ENCODE data around the gene FLVCR1.
A peak's percentile ranks its signal among the peaks of the same experiment; 100 is the strongest.

Gene FLVCR1

DNA sequence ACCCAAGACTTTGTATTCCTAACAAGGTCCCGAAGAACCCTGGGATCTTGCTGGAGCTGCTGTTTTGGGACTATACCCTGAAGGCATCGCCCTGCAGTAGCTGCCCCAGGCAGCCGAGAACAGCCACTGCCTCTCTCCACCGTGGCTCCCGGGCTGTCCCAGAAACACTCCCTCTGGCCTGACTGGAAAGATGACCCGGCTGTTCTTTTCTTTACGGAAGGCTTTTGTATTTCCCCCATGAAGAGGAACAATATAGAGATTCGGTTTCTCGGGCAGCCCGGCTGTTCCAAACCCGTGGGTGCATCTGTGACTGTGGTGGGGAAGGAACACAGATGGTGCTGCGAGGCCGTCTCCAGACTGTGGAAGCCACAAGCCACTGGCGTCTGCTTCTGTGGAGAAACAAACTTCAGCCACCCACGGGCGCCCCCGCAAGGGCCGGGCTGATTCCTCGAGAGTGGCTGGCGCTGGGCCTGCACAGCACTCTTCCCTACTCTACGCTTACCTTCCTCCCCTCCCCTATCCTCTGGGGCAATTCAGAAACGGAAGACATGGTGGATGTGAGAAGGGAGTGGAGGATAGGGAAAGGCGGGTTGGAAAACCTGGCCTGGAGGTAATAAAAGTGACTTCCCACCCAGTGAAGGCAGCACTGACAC, 58.5 kb downstream of the FLVCR1 start:
- DNase-seq = peak; percentile 39

DNA sequence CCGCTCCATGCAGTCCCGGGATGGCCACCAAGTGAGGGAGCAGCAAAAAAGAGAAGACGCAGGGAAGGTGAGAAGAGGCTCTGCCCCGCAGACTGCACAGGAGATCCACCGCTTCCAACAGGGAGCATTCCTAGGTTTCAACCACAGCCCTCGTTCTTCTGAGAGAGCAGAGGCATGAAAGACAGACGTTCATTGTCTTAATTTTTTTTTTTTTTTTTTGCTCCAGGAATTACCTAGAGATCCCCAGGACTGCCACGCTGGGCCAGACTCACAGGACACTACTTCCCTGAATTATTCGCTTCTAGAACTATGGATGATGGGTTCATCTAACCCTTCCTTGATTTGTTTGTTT, 59.0 kb downstream of the FLVCR1 start:
- DNase-seq = no peak

DNA sequence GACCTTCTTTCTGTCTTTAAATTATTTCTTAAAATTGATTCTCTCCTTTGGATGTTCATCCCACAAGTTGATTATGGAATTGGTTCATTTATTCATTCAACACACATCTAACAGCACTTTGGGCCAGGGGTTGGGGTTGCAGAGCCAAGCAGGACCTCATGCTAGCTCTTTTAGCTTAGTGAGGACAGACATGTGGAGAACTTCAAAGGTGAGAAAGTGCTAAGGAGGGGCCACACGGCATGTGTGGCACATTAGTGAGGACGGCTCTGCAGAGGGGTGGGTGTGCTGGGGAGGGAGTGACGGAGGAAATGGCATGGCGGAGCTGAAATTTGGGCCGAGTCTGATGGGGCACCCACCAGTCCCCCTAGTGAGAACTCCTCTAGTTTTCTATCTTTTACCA, 59.8 kb downstream of the FLVCR1 start:
- DNase-seq = no peak

DNA sequence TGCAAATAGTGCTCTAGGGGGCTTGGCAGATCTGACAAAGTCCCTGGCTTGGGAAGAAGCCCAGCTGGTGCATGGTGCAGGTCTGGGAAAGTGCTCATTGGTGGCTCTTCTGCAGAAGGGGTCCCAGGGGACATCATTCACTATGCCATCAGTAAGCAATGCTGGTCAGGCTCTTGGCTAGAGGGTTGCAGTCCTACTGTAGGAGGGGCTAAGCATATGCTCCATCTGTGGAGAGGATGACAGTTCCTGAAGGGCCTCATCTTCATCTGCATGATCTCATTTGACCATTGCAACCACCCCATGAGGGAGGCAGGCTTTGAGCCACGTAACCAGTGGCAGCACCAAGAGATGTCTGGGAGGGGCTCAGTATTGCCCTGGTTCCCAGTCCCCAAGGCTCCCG, 60.7 kb downstream of the FLVCR1 start:
- DNase-seq = no peak

DNA sequence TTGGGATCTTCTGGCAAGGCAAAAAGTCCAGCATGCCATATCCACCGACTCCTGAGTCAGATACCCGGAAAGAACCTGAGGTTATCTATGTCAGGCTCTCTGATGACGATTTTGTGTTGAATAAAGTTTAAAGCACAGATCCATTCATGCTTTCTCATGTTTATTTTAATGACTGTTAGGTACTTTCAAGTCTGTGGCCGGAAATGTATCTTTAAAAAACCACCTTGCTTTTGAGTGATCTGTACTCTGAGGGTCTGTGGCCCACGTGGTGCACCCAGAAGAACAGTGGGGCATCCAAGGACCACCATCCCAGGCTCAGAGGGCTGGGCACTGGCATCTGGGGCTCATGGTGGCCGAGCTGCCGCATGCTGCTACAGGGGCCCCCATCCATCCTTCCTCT, 62.2 kb downstream of the FLVCR1 start:
- no peak for DNase-seq

DNA sequence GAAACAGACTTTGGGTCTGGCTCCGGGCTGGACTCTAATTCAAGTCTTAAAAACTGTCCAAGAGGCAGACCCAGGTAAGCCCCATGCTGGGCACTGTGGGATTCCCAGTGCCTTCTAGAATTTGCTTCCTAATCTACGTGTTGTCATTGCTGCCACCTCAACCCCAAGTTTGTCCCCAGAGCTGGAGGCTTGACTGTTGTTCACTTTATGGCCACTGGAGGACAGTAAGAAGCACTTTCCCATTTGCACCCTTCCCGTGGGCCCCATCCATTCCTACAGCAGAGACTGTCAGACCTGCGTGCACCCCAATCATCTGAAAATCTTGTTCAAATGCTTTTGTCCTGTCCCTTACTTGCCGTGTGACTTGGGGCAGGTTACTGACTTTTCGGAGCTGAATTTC, 62.8 kb downstream of the FLVCR1 start:
- peak; percentile 32 for DNase-seq

DNA sequence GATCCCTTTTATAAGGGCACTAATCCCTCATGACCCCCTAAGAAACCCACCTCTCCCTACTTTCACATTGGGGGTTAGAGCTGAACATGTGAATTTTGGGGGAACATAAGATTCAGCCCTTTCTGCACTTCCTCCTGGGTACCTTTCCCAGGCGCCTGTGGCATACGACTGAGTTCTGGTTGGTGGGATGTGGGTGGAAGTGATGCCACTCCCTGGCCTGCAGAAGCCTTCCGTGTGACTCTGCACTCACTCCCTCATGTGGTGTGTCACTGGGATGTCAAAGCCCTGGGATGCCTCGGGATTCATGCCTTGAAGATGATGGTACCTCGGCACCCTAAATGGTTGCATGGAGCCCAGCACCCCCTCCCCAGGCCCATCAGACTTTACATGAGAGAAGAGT, 63.9 kb downstream of the FLVCR1 start:
- no peak for DNase-seq

DNA sequence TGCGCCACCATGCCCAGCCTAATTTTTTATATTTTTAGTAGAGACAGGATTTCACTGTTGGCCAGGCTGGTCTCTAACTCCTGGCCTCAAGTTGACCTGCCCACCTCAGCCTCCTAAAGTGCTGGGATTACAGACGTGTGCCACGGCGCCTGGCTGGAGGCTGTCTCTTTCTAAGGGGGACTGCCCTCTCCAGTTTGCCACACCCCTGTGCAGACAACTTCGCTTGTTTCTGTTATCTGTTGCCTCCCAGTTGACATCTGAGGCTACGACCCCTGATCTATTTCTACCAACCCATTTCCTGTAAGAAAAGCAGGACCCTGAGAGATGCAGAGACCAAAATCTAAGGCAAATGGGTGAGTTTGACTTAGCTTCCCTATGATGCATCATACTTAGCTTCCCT, 68.3 kb downstream of the FLVCR1 start:
- peak; percentile 41 for DNase-seq

DNA sequence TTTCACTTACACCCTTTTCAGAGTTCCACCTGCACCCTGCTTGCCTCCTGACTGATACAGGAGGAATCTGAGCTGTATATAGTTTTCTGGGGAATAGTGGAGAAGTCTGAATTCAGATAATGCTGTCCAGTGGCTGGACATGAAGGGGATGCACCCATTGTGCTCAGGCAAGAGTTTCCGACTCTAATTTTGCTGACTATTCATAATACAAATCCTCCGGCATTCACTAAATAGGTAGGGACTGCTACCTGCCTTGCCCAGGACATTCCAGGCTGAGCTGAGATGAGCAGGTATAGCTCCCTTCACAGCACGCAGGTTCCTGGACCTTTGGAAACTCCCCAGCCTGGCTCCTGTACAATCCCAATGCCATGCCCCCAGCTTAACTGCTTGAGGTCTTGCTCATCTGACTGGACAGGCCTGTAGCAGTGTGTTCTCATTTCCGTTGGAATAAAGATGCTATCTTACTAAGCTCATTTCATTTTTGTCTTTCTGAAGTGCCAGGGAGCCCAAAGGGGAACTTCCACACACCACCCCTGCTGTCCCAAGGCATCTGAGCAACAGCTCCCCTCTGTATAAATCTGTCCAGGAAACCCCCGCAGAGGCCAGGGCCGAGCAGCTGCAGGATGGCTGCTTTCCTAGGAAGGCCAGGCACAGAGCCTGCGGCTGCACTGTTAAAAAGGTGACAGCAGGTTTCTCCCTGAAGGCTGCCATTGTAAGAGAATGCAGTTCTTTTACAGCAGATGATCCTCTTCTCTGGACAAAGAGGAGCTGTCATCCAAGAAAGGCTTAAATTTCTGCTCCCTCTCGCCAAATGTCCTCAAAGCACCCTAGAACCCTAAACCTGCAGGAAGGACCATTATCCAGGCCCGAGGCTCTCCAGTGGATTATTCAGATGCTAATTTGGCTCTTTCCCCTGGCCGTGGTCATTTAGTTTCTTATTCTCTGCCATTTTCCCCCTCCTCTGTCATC, 70.5 kb downstream of the FLVCR1 start:
- DNase-seq = peak; percentile 14

DNA sequence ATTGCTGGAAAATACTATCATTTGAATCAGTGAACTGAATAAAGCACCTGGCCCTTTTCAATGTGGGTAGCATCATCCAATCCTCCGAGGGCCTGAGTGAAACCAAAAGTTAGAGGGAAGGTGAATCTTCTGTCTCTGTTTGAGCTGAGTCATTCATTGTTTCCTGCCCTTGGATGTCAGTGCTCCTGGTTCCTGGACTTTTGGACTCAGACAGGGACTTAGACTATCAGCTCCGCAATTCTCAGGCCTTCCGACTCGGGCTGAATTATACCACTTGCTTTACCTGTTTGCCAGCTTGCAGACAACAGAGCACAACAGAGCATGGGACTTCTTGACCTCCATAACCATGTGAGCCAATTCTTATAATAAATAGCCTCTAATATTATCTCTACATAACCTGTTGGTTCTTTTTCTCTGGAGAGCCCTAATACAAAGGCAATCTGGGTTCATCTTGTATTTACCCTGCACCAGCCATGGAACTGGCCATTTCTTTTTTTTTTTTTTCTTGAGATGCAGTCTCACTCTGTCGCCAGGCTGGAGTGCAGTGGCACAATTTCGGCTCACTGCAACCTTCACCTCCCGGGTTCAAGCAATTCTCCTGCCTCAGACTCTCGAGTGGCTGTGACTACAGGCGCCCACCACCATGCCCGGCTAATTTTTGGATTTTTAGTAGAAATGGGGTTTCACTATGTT, 73.1 kb downstream of the FLVCR1 start:
- DNase-seq = no peak

DNA sequence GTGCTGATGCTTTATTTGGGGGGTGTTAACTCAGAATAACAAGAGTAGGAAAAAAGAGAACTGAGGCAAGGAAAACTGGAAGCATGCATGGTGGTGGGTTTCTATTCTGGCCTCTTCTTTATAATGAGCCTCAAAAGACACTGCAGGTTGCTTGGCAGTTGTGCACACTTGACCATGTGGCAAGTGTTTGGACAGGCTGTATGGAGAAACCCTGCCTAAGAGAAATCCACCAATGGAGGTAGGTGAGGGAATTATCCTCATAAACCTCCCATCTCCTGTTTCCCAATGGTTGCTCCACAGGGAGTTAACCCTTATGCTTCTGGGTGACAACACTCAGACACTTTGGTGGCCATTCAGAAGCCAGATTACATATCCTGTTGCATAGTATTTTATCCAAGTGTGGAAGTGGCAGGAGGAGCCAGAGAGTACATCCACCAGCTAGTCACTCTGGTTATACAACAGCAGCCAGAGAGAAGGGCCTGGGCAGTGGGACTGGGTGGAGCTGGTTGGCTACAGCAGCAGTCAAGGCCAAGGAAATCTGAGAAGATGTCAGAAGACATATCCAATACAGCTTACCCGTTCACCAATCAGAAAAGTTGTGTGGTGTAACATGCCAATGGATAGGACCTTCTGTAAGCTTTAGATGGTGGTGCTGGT, 75.9 kb downstream of the FLVCR1 start:
- DNase-seq = no peak

DNA sequence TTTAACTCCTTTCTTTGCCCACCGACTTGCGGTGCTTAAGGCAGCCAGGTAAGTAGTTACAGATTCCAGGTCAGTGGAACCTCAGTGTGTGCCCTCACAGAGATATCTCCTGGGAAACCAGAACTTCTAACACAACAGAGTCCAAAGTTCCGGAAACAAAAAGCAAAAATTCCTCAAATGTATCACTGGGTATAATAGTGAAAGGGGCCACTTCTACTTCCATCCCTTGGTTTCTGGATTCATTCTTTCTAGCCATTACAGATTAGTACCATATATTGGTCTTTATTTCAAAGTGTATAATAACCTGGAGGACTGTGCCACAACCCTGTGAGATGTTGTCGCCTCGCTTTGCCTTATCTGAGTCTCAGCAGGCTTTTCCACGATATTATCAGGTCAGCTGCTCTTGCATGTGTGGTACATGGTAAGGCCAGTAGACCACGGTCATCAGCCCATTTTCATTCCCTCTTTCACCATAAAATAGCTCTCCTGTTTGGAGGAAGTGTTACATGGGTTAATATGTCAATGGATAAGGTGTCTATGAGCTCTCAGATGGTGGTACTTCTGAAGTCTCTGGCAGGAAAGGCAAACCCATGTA, 77.4 kb downstream of the FLVCR1 start:
- peak; percentile 24 for DNase-seq

DNA sequence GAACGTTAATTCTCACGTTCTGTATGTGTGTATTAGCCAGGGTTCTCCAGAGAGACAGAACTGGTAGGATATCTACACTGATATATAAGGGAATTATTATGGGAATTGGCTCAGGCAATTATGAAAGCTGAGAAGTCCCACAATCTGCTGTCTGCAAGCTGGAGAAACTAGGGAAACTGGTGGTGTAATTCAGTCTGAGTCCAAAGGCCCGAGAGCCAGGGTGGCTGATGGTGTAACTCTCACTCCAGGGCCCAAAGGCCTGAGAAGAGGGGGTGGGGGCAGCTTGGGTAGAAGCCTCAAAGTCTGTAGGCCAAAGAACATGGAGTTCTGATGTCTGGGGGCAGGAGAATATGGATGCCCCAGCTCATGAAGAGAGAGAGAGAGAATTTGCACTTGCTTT, 79.0 kb downstream of the FLVCR1 start:
- DNase-seq = no peak

DNA sequence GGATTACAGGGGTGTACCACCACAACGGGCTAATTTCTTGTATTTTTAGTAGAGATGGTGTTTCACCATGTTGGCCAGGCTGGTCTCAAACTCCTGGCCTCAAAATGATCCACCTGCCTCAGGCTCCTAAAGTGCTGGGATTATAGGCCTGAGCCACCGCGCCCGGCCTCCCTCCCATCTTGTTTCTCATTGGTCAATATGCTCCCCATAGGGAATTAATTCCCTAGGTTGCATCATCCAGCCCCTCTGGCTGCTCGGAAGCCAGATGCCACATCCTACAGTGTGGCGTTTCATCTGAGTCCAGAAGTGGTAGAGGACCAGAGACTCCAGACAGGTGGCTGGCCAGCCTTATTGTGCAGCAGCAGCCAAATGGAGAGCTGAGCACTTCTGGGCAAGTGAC, 80.8 kb downstream of the FLVCR1 start:
- DNase-seq = no peak

DNA sequence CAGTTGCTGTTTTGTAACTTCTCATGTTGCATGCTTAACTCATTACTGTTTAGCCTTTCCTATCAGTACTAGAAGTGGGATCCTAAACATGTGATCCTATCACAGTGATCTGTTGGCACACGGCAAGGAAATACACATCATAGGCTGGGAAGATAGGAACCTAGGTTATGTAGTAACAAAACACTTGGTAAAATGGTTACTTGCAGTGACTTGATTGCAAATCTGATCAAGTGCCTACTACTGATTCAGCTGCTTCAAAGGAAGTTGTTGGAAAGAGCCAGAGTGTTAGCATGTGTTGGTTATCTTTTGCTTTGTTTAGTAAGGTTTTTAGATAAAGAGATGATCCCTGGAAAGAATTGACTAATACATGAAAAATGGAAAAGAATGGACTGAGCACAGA, 83.4 kb downstream of the FLVCR1 start:
- no peak for DNase-seq

DNA sequence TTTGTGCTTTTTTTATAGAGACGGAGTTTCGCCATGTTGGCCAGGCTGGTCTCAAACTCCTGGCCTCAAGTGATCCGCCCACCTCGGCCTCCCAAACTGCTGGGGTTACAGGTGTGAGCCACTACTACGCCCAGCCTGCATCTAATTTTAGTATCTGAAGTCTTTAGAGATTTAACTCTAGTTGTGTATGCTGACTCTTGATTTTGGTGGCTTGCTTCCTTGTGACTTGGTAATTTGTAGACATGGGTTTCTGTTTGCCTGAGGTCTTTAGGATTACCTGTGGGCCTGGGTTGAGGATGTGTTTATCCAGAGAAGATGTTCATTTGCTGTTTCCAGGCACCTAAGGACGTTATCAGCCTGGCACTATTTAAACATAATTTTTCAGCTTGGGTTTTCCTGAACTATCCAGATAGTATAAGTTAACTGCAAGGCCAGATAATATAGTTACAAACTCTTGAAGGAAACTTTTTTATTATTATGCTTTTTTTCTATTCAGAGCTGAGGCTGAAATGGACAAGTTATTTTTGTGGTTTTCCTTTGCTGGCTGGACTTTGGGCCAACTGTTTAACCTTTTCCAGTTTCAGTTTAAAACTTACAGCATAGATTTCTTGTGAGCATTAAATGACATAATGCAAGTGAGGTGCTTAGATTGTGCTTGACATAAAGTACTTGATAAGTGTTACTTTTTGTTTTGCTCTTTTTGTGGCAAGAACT, 84.8 kb downstream of the FLVCR1 start:
- DNase-seq = no peak

DNA sequence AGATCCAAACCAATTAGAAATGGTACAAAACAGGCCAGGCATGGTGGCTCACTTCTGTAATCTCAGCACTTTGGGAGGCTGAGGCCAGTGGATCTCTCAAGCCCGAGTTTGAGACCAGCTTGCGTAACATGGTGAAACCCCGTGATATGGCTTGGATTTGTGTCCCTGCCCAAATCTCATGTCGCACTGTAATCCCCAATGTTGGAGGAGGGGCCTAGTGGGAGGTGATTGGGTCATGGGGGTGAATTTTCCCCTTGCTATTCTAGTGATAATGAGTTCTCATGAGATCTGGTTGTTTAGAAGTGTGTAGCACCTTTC, 85.3 kb downstream of the FLVCR1 start:
- DNase-seq = no peak

DNA sequence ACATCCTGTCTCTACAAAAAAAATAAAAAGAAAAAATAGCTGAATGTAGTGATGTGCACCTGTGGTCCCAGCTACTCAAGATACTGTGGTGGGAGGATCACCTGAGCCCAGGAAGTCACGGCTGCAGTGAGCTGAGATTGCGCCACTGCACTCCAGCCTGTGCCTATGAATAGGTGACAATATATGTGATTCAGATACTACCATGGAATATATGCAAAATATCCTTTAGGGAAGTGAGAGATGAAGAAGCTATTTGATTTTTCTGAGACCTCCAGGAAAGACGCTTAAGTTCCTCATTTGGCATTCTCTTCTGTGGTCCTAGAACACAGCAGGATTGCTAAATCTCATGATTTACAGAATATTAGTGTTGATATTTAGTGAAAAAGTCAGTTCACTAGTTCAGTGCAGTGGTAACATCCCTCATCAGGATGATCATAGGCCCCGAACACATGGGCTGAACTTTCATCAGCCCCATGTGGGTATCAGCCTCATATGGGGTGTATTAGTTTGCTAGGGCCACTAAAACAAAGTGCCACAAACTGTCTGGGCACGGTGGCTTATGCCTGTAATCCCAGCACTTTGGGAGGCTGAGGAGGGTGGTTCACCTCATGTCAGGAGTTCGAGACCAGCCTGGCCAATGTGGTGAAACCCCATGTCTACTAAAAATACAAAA, 86.3 kb downstream of the FLVCR1 start:
- no peak for DNase-seq

DNA sequence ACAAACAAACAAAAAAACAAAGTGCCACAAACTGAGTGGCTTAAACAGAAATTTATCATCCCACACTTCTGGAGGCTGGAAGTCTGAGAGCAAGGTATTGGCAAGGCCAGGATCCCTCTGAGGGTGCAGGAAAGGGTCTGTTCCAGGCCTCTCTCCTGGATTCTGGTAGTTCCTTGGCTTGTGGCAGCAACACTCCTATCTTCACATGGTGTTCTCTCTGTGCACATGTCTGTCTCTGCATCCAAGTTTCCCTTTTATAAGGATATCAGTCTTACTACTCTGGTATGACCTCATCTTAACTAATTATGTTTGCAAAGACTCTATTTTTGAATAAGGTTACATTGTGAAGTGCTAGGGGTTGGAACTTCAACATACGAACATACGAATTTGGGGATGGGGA, 87.0 kb downstream of the FLVCR1 start:
- DNase-seq = no peak

DNA sequence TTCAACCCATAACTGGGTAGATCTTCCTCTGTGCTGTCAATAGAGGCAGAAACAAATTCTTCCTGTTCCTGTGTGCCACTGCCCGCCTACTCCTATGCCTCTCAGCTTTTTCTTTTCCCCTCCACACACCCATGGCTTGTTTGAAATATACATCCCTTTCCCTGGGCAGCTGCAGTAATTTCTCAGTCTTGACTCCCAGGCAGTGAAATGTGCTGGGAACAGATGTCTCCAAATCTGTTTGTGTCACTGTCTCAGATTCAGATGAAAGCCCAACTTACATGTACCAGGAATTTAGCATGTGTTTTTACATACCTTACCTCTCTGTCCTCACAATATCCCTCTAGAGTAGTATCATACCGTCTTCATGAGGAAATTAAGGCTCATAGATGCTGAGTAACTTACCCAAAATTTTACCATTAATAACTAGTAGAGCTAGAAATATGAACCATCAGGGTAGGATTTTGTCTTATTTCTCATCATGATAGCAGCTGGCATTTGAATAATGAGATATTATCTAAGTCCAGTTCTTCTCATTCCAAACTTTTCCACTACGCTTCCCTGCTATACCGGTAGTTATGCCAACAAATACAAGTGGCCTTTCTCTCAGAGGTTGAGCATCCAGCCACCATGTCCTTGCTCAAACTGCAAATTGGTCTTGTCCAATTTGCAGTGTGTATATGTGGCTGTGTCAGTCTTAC, 87.5 kb downstream of the FLVCR1 start:
- no peak for DNase-seq

DNA sequence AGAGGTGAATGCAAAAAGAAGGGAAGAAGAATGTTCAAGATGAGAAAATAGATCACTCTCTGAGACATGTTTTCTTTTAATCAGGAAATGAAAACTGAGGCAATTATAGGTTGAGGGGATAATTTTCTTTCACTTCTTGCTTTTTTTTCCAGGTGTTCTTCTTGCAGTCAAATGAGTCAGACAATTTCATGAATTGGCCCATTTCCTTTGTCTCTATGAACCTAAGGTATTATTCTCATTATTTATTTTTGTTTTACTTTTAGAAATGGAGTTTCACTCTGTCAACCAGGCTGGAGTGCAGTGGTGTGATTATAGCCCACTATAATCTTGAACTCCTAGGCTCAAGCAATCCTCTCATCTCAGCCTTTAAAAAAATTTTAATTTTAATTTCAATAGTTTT, 88.8 kb downstream of the FLVCR1 start:
- no peak for DNase-seq
